OCI-LY1 (cell line): ENCODE data around the gene C19orf47.

Source experiments
- H2AFZ ChIP-seq: fragments of 200-600 bp; sonication (generic), shearing (Covaris generic); 2 replicates; pipeline ENCODE4 v1.6.0; 2014; ENCODE audit warnings: antibody characterized with exemption, mild to moderate bottlenecking, low read length
- H3F3A ChIP-seq: fragments of 200-600 bp; sonication (generic), shearing (Covaris generic); 2 replicates; pipeline ENCODE4 v1.6.0; 2014; ENCODE audit warnings: mild to moderate bottlenecking, antibody characterized with exemption, low read length, moderate library complexity; ENCODE audit not compliant: insufficient read depth
- H3K27ac ChIP-seq: fragments of 200-600 bp; sonication (generic); 2 replicates; pipeline ENCODE4 v1.5.1; 2014; ENCODE audit warnings: low read length, mixed run types, mild to moderate bottlenecking, low read depth; ENCODE audit not compliant: poor library complexity, severe bottlenecking
- H3K27me3 ChIP-seq: fragments of 200-600 bp; sonication (generic); 2 replicates; pipeline ENCODE4 v1.6.0; 2014; ENCODE audit warnings: antibody characterized with exemption, mild to moderate bottlenecking, low read length, moderate library complexity; ENCODE audit not compliant: insufficient read depth
- H3K36me3 ChIP-seq: fragments of 200-600 bp; sonication (generic); 2 replicates; pipeline ENCODE4 v1.6.1; 2014; ENCODE audit warnings: mild to moderate bottlenecking, antibody characterized with exemption, low read length, moderate library complexity, mixed read lengths; ENCODE audit not compliant: insufficient read depth
- H3K4me1 ChIP-seq: fragments of 200-600 bp; sonication (generic); 2 replicates; pipeline ENCODE4 v1.5.1; 2014; ENCODE audit warnings: mild to moderate bottlenecking, low read length, moderate library complexity; ENCODE audit not compliant: insufficient read depth, severe bottlenecking
- H3K4me2 ChIP-seq: fragments of 200-600 bp; sonication (generic), shearing (Covaris generic); 2 replicates; pipeline ENCODE4 v1.6.1; 2014; ENCODE audit warnings: low read length
- H3K4me3 ChIP-seq: fragments of 200-600 bp; sonication (generic); 2 replicates; pipeline ENCODE4 v1.5.1; 2014; ENCODE audit warnings: low read length, low read depth, mild to moderate bottlenecking, mixed read lengths; ENCODE audit not compliant: poor library complexity, severe bottlenecking
- H3K79me2 ChIP-seq: fragments of 200-600 bp; shearing (Covaris generic); 2 replicates; pipeline ENCODE4 v1.6.1; 2016; ENCODE audit warnings: mixed run types, low read length, mixed read lengths; ENCODE audit not compliant: insufficient read depth
- H3K9ac ChIP-seq: fragments of 200-600 bp; sonication (generic), shearing (Covaris generic); 2 replicates; pipeline ENCODE4 v1.6.1; 2014; ENCODE audit warnings: mild to moderate bottlenecking, low read length, mixed read lengths
- H3K9me2 ChIP-seq: fragments of 200-600 bp; sonication (generic), shearing (Covaris generic); 2 replicates; pipeline ENCODE4 v1.6.1; 2014; ENCODE audit warnings: low read depth, mild to moderate bottlenecking, low read length, mixed read lengths
- H3K9me3 ChIP-seq: fragments of 200-600 bp; shearing (Covaris generic); 2 replicates; pipeline ENCODE4 v1.6.1; 2014; ENCODE audit warnings: low read length, mixed read lengths
- H4K20me1 ChIP-seq: fragments of 200-600 bp; sonication (generic), shearing (Covaris generic); 2 replicates; pipeline ENCODE4 v1.6.0; 2016; ENCODE audit warnings: mild to moderate bottlenecking, low read length; ENCODE audit not compliant: insufficient read depth
- CTCF ChIP-seq: fragments of 200-600 bp; sonication (generic), shearing (Covaris generic); IDR thresholded peaks from 2 replicates; pipeline ENCODE4 v1.5.1; 2017; ENCODE audit warnings: mild to moderate bottlenecking, antibody characterized with exemption, low read length, moderate library complexity, mixed read lengths
- EZH2 ChIP-seq: fragments of 200-600 bp; sonication (generic), shearing (Covaris generic); IDR thresholded peaks from 2 replicates; pipeline ENCODE4 v1.8.0; 2017; ENCODE audit warnings: borderline replicate concordance, mixed run types, mild to moderate bottlenecking, antibody characterized with exemption, low read length, moderate library complexity, mixed read lengths

The C19orf47 gene

DNA sequence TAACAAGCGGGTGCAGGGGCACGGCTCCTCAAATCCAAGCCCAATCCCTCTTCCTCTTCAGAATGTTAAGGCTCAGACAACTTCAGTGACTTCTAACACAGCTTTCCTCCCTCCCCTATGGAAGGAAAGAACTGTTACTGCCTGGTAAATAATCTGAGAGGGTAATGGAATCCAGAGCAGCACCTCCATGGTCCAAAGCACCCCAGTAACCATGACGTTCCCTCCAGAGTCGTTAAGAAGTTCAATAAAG, 64.0 kb downstream of the C19orf47 start:
- Histone ChIP-seq H3K9ac (peak overlapping the region; percentile 98), H3K9me3 (no peaks in the 10 kb centered on the region), H3K9me2 (no peaks in the 10 kb centered on the region), H3F3A (0 out of 2 replicates have a peak, but pooled peaks cover 5% of the 10 kb centered on the region), H3K4me2 (peak overlapping the region; percentile 95), H4K20me1 (no peaks in the 10 kb centered on the region), H3K27ac (peak overlapping the region; percentile 97), H3K4me3 (peak overlapping the region; percentile 97), H3K27me3 (no peaks in the 10 kb centered on the region), H3K79me2 (peaks cover 42% of the 10 kb centered on the region), H3K36me3 (no peaks in the 10 kb centered on the region; the same call in 1 of the 2 replicates), H2AFZ (no peak overlapping the region), H3K4me1 (peaks cover 67% of the 10 kb centered on the region)
- TF ChIP-seq EZH2 (no peak), CTCF (no peak)

DNA sequence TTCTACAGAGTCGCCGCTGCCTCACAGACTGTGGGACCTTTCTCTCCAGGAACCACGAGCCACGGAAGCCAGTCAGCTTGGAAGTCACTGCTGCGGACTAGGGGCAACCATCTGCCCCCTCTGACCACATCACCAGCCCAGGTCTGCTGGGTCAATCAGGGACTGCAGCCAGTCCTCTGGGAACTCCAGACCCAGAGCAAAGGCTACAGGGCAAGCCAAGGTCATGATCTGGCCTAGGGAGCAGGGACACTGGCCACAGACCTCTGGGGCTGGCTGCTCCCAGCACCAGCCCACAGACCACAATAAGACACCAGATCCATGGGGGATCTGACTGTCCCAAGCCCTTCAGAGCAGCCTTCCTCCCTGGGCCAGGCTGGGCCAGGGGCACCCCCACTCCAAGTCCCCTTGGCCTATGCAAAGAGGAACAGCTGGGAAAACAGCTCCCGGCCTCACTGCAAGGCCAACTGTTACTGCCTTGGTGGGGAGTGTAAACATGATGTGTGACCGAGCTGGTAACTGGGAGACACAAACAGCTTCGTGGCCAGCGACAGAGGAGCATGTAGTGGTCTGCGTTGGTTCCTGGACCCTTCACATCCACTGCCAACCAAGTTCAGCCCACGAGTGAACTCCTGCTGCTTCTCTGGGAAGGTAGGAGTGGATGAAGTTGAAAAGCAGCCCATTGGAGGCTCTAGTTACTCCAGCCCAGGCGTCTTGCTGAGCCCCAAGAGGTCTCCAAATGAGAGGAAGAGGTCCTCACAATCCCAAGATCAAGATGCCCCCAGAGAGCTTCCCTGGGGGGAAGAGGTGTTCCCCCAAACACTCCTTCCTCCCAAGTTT, 64.6 kb downstream of the C19orf47 start:
- H3K79me2 ChIP-seq, result peaks cover 47% of the 10 kb centered on the region
- peaks cover 73% of the 10 kb centered on the region for H3K4me1 ChIP-seq
- no peaks in the 10 kb centered on the region for H3K9me2 ChIP-seq
- no peaks in the 10 kb centered on the region; the same call in 1 of the 2 replicates for H3K36me3 ChIP-seq
- TF ChIP-seq EZH2 (no peak), CTCF (no peak)
- peak overlapping the region; percentile 97 for H3K27ac ChIP-seq
- H3K9me3 ChIP-seq, result no peaks in the 10 kb centered on the region
- no peaks in the 10 kb centered on the region for H4K20me1 ChIP-seq
- peak overlapping the region; percentile 95 for H3K4me2 ChIP-seq
- peak overlapping the region; percentile 98 for H3K9ac ChIP-seq
- H3F3A ChIP-seq, result 0 out of 2 replicates have a peak, but pooled peaks cover 5% of the 10 kb centered on the region
- peak overlapping the region; percentile 97 for H3K4me3 ChIP-seq
- H3K27me3 ChIP-seq, result no peaks in the 10 kb centered on the region
- no peak overlapping the region for H2AFZ ChIP-seq

- Histone ChIP-seq H3F3A (0 out of 2 replicates have a peak, but pooled peaks cover 5% of the 10 kb centered on the region), H3K9ac (peak overlapping the region; percentile 98), H3K27me3 (no peaks in the 10 kb centered on the region), H3K4me2 (peak overlapping the region; percentile 95), H3K27ac (peak overlapping the region; percentile 97), H3K36me3 (no peaks in the 10 kb centered on the region; the same call in 1 of the 2 replicates), H2AFZ (no peak overlapping the region), H3K4me1 (peaks cover 80% of the 10 kb centered on the region), H3K4me3 (peak overlapping the region; percentile 97), H3K9me2 (no peaks in the 10 kb centered on the region), H3K79me2 (peaks cover 54% of the 10 kb centered on the region), H3K9me3 (no peaks in the 10 kb centered on the region), H4K20me1 (no peaks in the 10 kb centered on the region)
- TF ChIP-seq CTCF (no peak), EZH2 (no peak)
Measured at GRCh38 chr19:40282920-40283319, 65.3 kb downstream of the C19orf47 start.
